HFFc6 (cell line): ENCODE measurements around the gene SOWAHD. TPM values are rescaled to one million over a fixed set of nuclear protein-coding genes. Genes with fewer than 3 reads are reported as not detected.
"Not testable (repeated sequence)": the region's sequence is repeated elsewhere in the genome, so short reads cannot be mapped to it uniquely, and the experiment has no call there.

Source experiments
- DNase-seq: peaks from one replicate; pipeline ENCODE4 v3.0.0-alpha.2; 2018
- H3K27ac Mint-ChIP-seq: 2 replicates; pipeline ENCODE4 v1.8.0; 2020; ENCODE audit warnings: mild to moderate bottlenecking, mixed read lengths
- H3K27me3 Mint-ChIP-seq: 2 replicates; pipeline ENCODE4 v1.8.0; 2021; ENCODE audit warnings: mild to moderate bottlenecking, moderate library complexity, mixed read lengths; ENCODE audit not compliant: insufficient read depth
- H3K36me3 Mint-ChIP-seq: 2 replicates; pipeline ENCODE4 v1.8.0; 2021; ENCODE audit warnings: low read depth, mixed read lengths
- H3K4me1 Mint-ChIP-seq: 2 replicates; pipeline ENCODE4 v1.8.0; 2020; ENCODE audit warnings: low read depth, mixed read lengths
- H3K4me3 Mint-ChIP-seq: 2 replicates; pipeline ENCODE4 v1.8.0; 2020; ENCODE audit warnings: mild to moderate bottlenecking, moderate library complexity, mixed read lengths
- H3K9me3 Mint-ChIP-seq: 2 replicates; pipeline ENCODE4 v1.8.0; 2020; ENCODE audit warnings: mild to moderate bottlenecking, mixed read lengths
- total RNA-seq, 6 experiments: library from RNA; stranded (reverse); fragmentation: NEBNext Ultra II Directional; extraction: Animal tissue kit (Norgen Biotek cat#: 25700); gene quantifications; 2 replicates in 1 of 6; 3 replicates in 5 of 6; pipeline ENCODE4 v1.2.3, GENCODE V29; 2021
- TF ChIP-seq, protein P1 (sequence below): fragments of 200-600 bp; sonication (generic); IDR thresholded peaks from 2 replicates; pipeline ENCODE4 v1.5.0; 2021; ENCODE audit warnings: antibody characterized with exemption, mild to moderate bottlenecking

SOWAHD gene
- total RNA-seq, 6 experiments from 2014 or later = 0.12 to 0.29 (median 0.24) TPM; not detected in 1

DNA sequence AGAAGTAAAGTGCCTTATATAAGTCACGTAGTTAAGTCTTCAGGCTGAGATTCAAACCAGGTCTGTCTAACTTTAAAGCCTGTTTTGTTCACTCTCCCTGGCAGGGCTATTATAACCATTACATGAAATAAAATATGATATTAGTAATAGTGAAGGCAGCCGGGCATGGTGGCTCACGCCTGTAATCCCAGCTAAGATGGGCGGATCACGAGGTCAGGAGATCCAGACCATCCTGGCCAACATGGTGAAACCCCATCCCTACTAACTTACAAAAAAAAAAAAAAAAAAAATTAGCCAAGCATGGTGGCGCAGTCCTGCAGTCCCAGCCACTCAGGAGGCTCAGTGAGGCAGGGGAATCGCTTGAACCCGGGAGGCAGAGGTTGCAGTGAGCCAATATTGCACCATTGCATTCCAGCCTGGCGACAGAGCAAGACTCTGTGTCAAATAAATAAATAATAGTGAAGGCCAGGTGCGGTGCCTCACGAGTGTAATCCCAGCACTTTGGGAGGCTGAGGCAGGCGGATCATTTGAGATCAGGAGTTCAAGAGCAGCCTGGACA, 22.1 kb upstream of the SOWAHD start:
- Mint-ChIP-seq H3K9me3 (no peaks in the 10 kb centered on the region), H3K27me3 (peaks cover 6% of the 10 kb centered on the region), H3K27ac (no peak overlapping the region), H3K36me3 (no peaks in the 10 kb centered on the region), H3K4me1 (peaks cover 7% of the 10 kb centered on the region; the same call in 1 of the 2 replicates), H3K4me3 (no peak overlapping the region)
- TF ChIP-seq, protein P1, sequence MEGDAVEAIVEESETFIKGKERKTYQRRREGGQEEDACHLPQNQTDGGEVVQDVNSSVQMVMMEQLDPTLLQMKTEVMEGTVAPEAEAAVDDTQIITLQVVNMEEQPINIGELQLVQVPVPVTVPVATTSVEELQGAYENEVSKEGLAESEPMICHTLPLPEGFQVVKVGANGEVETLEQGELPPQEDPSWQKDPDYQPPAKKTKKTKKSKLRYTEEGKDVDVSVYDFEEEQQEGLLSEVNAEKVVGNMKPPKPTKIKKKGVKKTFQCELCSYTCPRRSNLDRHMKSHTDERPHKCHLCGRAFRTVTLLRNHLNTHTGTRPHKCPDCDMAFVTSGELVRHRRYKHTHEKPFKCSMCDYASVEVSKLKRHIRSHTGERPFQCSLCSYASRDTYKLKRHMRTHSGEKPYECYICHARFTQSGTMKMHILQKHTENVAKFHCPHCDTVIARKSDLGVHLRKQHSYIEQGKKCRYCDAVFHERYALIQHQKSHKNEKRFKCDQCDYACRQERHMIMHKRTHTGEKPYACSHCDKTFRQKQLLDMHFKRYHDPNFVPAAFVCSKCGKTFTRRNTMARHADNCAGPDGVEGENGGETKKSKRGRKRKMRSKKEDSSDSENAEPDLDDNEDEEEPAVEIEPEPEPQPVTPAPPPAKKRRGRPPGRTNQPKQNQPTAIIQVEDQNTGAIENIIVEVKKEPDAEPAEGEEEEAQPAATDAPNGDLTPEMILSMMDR = no peak
- DNase-seq = no peak

DNA sequence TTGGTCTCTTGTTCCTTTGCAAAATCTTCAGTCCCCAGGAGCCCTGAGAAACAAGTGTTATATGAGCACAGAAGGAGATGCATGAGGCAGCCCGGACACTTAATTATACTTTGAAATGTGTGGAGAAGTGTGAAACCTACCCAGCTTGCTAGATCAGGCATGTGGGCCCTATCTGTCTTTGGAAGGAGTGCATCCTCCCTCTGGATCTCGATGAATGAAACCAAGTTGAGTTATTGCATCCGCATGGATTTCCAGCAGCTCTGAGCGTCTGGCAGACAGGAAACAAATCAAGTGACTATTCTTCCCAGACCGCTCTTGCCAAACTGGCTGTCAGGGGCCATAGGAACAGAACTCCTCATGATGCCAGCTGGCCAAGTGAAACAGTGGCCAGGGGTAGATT, 19.6 kb upstream of the SOWAHD start:
- H3K27me3 Mint-ChIP-seq = peaks cover 3% of the 10 kb centered on the region
- H3K4me1 Mint-ChIP-seq = peaks cover 7% of the 10 kb centered on the region; the same call in 1 of the 2 replicates
- no peak overlapping the region for H3K4me3 Mint-ChIP-seq
- no peaks in the 10 kb centered on the region for H3K36me3 Mint-ChIP-seq
- no peaks in the 10 kb centered on the region for H3K9me3 Mint-ChIP-seq
- H3K27ac Mint-ChIP-seq = no peak overlapping the region
- TF ChIP-seq, protein P1 = no peak
- DNase-seq = no peak

GRCh38 chrX:119745283-119745848, 13.0 kb upstream of the SOWAHD start:
- Mint-ChIP-seq H3K4me3 (no peak overlapping the region), H3K4me1 (no peaks in the 10 kb centered on the region), H3K27ac (no peak overlapping the region), H3K36me3 (no peaks in the 10 kb centered on the region), H3K27me3 (peaks cover 4% of the 10 kb centered on the region), H3K9me3 (no peaks in the 10 kb centered on the region)
- TF ChIP-seq, protein P1 = no peak
- DNase-seq = no peak

DNA sequence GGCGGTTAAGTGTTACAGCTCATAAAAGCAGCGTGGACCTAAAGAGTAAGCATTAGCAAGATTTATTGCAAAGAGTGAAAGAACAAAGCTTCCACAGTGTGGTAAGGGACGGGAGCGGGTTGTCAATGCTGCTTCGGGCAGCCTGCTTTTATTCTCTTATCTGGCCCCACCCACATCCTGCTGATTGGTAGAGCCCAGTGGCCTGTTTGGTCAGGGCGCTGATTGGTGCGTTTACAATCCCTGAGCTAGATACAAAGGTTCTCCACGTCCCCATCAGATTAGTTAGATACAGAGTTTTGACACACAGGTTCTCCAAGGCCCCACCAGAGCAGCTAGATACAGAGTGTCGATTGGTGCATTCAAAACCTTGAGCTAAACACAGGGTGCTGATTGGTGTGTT, 8.3 kb upstream of the SOWAHD start:
- not testable (repeated sequence) for H3K4me3 Mint-ChIP-seq, H3K4me1 Mint-ChIP-seq, H3K27me3 Mint-ChIP-seq, H3K36me3 Mint-ChIP-seq, H3K9me3 Mint-ChIP-seq, H3K27ac Mint-ChIP-seq, DNase-seq

DNA sequence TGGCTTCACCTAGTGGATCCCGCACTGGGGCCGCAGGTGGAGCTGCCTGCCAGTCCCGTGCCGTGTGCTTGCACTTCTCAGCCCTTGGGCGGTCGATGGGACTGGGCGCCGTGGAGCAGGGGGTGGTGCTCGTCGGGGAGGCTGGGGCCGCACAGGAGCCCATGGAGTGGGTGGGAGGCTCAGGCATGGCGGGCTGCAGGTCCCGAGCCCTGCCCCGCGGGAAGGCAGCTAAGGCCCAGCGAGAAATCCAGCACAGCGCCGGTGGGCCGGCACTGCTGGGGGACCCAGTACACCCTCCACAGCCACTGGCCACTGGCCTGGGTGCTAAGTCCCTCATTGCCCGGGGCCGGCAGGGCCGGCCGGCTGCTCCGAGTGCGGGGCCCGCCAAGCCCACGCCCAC, 7.6 kb upstream of the SOWAHD start:
- not testable (repeated sequence) for H3K4me3 Mint-ChIP-seq, H3K9me3 Mint-ChIP-seq

DNA sequence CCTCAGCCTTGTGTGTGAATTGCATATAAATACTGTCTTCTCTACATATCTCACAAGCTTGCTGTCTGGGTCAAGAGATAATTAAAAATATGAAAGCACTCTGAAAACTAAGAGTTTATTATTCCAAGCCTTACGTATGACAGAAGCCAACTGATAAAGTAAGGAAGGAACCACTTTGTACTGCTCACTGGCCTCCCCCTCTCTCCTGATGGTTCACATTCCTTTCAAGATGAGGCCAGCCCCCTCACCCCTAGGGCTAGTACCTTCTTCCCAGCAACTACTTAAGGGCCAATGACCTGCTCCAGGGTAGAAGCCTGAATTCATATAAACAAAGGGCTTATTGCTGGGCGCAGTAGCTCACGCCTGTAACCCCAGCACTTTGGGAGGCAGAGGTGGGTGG, 5.4 kb upstream of the SOWAHD start:
- DNase-seq = no peak
- Mint-ChIP-seq H3K27ac (no peak overlapping the region), H3K4me1 (no peaks in the 10 kb centered on the region), H3K4me3 (no peak overlapping the region), H3K27me3 (no peaks in the 10 kb centered on the region; the same call in 1 of the 2 replicates), H3K36me3 (no peaks in the 10 kb centered on the region), H3K9me3 (no peaks in the 10 kb centered on the region)
- TF ChIP-seq, protein P1 = no peak

More for the DNA sequence above, 7.6 kb upstream of the SOWAHD start:
- H3K27ac Mint-ChIP-seq, H3K4me1 Mint-ChIP-seq, DNase-seq, H3K36me3 Mint-ChIP-seq, H3K27me3 Mint-ChIP-seq: not testable (repeated sequence)
